Activated CD8-positive, alpha-beta memory T cell treated with anti-CD3 and anti-CD28 coated beads for 48 hours (primary cell): ENCODE data around the gene MAP2K5.
A peak's percentile ranks its signal among the peaks of the same experiment; 100 is the strongest.

Source experiments
- DNase-seq, 3 experiments: peaks; one replicate each; pipeline ENCODE4 v3.0.0-alpha.2; 2020; ENCODE audit warnings: low read depth in 2 of 3, low spot score in 2 of 3

The MAP2K5 gene

DNA sequence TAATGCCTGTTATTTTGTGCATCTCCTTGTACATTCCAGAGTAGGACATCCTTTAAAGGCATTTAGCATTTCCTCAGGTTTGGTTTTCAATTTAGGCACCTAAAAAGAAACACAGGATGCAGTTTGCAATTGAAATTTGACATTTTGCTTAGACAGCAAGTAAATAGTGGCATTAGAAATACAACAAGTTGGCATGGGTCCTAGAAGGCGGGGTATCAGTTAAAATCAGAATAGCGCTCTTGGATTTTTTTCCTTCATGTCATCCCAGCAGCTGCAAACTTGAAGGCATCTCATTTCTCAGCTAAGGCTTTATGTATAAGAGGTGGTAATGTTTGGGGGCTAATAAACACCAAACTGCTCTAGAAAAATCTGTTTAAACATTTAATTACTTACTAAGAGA, 235.3 kb downstream of the MAP2K5 start:
- no peak for DNase-seq

- no peak for DNase-seq
Measured at GRCh38 chr15:67778968-67779548, 236.6 kb downstream of the MAP2K5 start.

DNA sequence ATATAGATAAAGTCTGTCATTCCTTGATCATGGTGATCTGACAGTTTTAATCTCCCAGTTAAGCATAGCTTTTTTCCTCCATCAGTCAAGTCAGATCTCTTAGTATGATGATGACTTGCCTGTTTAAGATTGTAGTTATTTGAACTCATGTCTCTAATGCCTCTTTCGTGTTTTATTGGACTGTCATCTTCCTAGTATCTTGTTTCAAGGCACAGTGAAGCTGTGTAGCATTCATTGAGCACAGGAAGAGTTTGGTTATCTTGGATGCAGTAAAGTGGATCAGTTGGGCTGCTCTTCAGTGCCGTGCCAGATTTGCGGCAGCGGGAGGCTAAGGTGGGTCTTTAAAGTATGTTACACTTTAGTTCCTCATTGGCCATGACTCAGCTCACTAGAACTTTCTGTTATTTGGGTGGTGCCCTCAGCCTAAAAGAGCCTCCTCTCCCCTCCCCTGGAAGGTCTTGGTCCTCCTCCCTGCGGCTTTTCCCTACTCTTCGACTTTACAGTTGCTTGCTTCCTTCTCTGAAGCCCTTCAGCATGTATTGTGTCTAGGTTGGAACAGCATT, 237.1 kb downstream of the MAP2K5 start:
- no peak for DNase-seq

DNA sequence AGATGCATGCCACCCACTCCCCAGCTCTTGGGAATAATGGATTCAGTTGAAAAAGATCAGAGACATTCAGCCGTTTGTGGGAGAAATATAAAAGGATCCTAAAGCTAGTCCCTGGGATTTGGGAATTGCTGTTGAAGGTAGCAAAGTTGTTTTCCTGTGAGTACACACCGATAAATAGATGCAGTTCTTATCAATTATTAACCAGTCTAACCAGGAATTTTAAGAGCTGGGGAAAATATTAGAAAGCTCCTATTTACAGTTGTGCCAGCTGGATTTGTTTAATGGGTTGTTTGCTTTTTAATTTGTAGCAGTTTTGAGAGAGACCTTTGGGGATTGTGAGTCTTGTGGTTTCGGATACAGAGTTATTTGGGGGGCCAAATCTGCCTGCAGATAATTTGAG, 238.6 kb downstream of the MAP2K5 start:
- no peak for DNase-seq

- DNase-seq = no peak
Measured at GRCh38 chr15:67781907-67782690, 239.6 kb downstream of the MAP2K5 start.

DNA sequence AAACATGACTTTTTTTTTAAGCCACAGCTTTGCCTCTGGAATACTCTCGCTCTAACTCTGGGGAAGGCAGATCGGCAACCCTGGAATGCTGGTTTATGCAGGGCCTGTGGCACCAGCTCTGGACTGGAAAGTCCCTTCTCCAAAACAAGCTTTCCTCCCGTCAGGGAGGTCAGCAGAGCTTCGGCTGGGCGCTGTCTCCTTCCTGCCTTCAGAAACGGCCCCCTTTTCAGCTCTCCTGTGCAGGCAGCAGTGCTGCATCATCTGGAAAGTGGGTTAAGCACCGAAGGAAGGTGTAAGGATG, 240.1 kb downstream of the MAP2K5 start:
- DNase-seq = no peak

- DNase-seq = no peak
Measured at GRCh38 chr15:67783303-67783702, 240.8 kb downstream of the MAP2K5 start.

DNA sequence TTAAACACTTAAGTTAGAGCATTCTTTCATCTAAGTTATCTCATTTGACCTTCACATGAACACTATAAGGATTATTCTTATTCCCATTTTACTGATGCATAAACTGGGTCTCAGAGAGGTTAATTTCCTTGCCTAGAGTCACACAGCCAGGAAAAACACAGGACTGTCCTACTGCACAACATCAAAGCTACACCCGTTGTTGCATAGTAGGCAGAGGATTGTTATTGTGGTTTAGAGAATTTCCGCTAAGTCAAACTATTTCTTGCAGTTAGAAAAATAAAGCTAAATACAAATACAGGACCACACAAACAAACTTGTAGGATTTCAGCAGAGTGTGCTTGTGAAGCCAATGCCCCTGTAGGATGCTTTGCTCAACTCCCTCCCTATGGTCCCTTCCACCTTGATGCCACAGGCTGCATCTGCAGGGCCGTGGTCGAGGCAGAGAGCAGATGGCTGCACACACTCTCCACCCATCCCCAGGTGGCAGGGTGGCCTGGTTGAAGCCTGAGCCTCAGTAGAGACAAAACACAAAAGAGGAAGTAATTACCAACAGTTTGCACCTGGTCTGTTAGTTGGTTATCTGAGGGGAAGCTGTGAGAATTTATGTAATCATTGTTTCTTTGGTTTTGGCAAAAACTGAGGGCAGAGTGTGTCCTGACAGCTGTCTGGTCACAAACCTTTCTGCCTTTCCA, 241.7 kb downstream of the MAP2K5 start:
- no peak for DNase-seq

DNA sequence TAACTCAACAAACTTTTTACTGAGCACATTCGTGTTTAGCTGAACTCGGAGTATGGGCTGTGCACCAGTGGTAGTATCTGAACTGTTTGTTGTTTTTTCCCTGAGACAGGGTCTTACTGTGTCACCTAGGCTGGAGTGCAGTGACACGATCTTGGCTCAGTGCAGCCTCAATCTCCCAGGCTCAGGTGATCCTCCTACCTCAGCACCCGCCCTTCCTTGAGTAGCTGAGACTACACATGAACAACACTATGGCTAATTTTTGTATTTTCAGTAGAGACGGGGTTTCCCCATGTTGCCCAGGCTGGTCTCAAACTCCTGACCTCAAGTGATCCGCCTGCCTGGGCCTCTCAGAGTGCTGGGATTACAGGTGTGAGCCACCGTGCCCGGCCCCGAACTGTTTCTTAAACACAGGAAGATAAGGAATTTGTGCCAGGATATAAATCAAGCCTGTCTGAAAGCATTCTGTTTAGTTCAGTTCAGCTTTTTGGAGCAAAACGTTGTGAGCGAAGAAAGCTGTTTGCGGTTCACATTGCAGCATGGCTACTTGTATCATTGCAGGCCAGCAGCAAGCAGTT, 242.4 kb downstream of the MAP2K5 start:
- DNase-seq = no peak

DNA sequence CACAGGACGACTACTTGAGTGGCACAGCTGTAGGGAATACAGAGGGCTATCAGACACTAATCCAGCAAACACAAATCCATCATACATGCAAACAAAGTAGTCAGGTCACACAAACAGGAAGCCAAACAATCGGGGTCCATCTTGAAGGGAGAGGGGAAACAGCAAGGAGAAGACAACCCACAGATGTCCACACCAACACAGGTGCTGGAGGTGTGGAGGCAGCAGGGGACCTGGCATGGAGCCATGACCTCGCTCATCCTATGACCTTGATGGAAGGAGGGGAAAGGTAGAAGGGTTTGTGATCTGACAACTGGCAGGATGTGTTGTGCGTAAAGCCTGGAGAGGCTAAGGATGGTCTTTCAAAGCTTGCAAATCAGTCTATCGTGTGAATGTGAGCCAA, 242.9 kb downstream of the MAP2K5 start:
- no peak for DNase-seq

DNA sequence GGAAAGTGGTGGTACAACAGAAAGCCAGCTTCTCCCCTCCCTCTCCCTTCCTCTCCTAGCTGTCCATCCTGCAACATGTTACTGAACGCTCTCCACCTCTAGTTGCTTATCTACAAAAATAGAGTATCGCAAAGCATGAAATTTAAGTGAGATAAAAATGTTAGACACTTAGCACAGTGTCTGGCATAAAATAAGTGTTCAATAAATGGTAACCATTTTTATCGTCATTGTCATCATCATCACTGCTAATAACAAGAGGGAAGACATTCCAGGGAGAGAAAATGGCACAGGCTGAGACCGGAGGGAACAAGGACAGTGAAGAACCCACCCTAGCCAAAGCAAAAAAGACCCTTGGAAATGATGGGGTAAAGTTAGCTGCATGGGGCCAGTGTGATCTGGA, 244.1 kb downstream of the MAP2K5 start:
- DNase-seq = no peak

DNA sequence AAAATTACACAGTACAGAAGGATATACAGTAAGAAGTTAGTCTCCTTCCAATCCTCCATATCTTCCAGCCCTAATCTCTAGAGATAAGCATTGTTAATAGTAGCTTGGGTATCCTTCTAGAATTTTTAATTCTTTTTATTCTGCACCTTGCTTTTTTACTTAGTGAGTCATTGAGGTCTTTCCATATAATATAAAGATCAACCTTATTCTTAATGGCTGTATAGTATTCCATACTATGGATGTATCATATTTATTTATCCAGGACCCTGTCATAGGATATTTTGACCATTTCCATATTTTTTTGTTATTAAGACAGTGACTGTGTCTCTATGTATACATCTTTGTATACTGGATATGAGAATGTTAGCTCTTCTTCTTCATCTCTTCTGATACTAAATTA, 246.5 kb downstream of the MAP2K5 start:
- no peak for DNase-seq

DNA sequence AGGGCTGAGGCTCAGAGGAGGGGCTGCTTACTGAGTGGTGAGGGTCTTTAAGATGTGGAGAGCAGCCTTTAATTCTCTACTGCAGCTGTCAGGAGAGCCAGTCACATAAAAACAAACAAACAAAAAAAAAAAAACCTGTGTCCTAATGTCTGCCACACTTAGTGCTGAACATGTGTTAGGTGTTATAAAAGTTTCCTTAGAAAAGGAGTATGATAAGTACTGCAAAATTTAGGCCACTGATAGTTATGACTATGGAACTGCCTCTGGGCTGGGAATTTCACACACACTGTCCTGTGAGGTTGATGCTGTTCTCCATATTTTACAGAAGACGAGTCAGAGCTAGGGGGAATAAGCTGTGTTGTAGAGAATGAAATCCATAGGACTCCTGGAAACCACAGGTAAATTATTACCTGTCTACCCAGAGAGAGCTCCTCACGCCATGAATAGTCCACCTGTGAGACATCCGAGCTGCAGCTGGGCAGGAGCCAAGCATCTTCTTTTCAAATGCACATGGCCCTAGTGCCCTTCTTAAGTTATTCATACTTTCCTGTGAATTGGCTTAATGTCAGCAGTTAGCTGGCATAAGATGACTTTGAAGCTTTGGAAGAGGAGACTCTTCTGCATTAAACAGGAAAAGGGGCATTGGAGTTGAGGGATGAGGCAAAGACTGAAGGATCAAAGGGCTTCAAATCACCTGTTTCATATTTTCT, 248.3 kb downstream of the MAP2K5 start:
- DNase-seq = no peak

GRCh38 chr15:67792250-67792942, 249.9 kb downstream of the MAP2K5 start:
- no peak for DNase-seq

DNA sequence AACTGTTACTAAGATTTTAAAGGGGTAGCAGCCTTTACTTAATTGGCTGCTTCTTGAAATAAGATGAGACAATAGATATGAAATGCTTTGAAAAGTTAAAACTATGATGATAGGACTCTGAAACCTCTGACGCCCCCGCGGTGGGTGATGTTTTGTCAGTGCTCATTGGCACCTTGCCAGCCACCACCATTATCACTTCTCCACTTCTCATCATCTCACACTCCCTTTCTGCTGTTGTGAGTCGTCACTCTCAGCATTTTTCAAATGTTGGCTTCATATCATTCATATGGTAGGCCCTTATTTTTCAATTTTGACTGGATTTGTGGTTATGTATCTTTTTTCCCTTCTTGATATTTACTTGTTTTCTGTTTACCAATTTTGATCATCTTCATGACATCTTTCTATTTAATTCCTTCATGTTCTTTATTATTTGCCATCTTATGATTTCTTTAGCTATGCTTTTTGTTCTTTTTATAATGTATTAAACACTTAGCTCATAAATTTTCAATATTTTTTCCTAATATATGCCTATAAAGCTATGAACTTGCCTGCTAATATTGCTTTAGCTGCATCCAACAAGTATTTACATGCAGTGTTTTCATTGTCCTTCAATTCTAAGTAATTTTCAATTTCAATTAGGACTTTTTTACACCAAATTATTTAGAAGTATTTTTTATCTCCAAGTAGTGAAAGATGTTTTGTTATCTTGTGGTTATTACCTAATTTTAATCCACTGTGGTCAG, 252.5 kb downstream of the MAP2K5 start:
- peak in 1 of 3 experiments; percentile 30 for DNase-seq

DNA sequence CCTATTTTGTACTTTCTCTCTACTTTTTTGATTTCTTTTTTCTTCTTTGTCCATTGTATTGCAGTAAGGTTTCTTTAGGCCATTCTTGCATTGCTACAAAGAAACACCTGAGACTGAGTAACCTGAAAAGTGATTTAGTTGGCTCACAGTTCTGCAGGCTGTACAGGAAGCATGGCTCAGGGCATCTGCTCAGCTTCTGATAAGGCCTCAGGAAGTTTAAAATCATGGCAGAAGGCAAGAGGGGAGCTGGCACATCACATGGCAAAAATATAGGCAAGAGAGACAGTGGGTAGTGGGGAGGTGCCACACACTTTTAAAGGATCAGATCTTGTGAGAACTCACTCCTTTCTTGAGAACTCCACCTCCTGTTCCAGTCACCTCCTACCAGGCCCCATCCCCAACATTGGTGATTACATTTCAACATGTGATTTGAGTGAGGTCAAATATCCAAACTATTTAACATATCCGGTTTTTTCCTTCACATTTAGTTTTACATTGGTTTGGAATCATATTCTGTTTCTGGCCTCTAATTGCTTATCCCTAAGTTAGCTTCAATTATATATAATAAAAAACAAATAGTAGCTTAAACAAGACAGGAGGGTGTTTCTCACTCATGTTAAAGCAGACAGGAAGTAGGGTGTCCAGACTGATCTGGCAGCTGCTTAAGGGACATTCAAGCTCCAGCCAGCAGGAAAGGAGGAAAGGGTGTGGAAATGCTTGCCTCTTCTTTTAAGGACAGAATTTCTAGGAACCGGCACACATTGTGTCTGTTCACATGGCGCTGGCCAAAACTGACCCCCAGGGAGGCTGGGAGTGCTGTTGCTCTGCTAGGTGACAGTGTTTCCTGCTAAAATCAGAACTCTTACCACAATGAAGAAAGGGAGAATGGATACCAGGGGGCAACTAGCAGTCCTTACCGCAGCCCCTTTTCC, 254.0 kb downstream of the MAP2K5 start:
- no peak for DNase-seq

DNA sequence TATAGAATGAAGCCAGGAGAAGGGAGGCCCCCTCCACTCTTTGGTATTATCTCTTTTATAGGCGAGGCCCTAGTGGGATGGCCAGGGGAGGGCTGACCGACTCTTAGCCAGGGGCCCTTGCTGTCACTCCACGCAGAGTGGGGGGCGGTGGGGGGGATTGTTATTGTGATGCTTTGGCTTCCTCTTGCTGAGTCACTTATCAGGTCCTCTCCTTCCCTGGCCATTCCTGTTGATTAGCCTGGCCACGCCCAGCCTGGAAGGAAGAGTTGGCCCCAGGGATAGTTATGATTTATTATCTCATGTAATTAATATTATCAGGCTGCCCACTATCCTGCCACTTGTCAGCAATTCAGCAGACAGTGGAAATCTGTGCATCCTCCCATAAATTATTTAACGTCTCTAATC, 257.3 kb downstream of the MAP2K5 start:
- no peak for DNase-seq

GRCh38 chr15:67801142-67801541, 258.6 kb downstream of the MAP2K5 start:
- no peak for DNase-seq
